GM12874 (cell line): ENCODE data around the gene SMC3.

Source experiments
- CTCF ChIP-seq: IDR thresholded peaks from 2 replicates; pipeline ENCODE4 v1.5.1; 2011; ENCODE audit warnings: low read depth, mild to moderate bottlenecking, control low read depth, low read length, moderate library complexity; ENCODE audit not compliant: insufficient read depth

Gene SMC3

DNA sequence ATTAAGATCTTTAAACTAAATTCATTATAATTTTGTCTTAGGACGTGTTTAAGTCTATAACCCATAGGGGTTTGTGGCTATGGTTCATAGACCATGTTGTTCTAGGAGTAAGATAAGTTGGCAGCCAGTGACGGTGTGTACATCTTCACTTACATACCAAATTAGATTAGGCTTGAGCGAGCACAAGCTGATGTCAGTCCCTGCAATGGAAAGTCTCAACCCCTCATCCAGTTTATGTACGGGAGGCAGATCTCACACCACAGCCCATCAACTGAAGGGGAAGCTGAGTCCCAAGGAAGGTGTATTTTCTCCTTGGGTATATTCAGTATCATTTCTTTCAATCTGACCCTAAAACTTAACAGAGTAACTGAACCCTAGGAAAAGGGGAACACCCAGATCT, 5.1 kb upstream of the SMC3 start:
- no peak for TF ChIP-seq CTCF

- no peak for TF ChIP-seq CTCF
Observed at GRCh38 chr10:110563132-110563531, 4.4 kb upstream of the SMC3 start.

- no peak for TF ChIP-seq CTCF
Observed at GRCh38 chr10:110566472-110567200, 859 bp upstream of the SMC3 start.

GRCh38 chr10:110568055-110568735, 700 bp downstream of the SMC3 start:
- TF ChIP-seq CTCF = no peak

- no peak for TF ChIP-seq CTCF
Observed at GRCh38 chr10:110569122-110569521, 1.6 kb downstream of the SMC3 start.

GRCh38 chr10:110569736-110570135, 2.2 kb downstream of the SMC3 start:
- no peak for TF ChIP-seq CTCF

- no peak for TF ChIP-seq CTCF
Observed at GRCh38 chr10:110571093-110571743, 3.7 kb downstream of the SMC3 start.
